Measurements from ENCODE around the gene HEPN1.

The HEPN1 gene

DNA sequence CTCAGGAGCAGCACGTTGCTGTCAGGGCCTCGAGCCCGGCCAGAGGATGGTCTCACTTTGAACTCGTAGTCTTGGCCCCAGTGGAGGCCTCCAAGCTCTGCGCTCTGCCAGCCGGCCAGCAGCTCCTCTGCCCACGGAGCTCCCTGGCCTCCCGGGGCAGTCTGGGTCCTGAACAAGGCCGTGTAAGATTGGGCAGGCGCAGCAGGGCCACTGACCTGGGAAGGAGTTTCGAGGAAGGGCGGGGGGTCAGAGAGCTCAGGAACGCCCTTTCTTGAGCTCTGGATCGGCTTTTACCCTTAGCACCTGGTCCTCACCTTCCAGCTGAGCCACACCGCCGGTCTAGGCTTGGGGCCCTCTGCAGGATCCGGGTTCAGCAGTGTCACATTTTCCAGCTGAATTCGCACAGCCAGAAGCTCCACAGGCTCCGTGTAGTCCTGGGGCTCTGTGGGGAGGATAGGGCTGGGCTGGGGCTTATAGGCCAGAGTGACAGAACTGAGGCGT, 23.5 kb upstream of the HEPN1 start:
- Histone ChIP-seq H3F3A (ENCODE audit: control insufficient read depth, insufficient read depth) (no peaks in the 10 kb centered on the region), H4K20me1 (ENCODE audit: control insufficient read depth, insufficient read depth, low read depth, low read length) (no peaks in the 10 kb centered on the region), H3K4me1 (ENCODE audit: control insufficient read depth, low read length) (no peaks in the 10 kb centered on the region), H3K79me2 (ENCODE audit: control insufficient read depth, low read length) (no peaks in the 10 kb centered on the region), H3K4me2 (ENCODE audit: low read length) (no peak overlapping the region), H3K4me3 (ENCODE audit: low read length) (no peak overlapping the region), H3K36me3 (ENCODE audit: control insufficient read depth, low read length) (no peaks in the 10 kb centered on the region), H3K27me3 (ENCODE audit: control insufficient read depth, low read length) (peaks cover 15% of the 10 kb centered on the region; the same call in 1 of the 2 replicates), H3K9me2 (replicated peaks; ENCODE audit: control insufficient read depth, low read length) (no peaks in the 10 kb centered on the region), H3K27ac (ENCODE audit: low read depth, low read length) (no peak overlapping the region), H3K9me3 (ENCODE audit: control insufficient read depth, insufficient read depth, low read length) (no peaks in the 10 kb centered on the region)
- TF ChIP-seq EZH2phosphoT487 (IDR thresholded peaks at IDR 0.05; ENCODE audit: borderline replicate concordance, low read length) (no peak), CTCF (IDR thresholded peaks at IDR 0.05; ENCODE audit: low read depth, low read length, poor library complexity, severe bottlenecking) (no peak)

GRCh38 chr11:124896071-124896750, 22.8 kb upstream of the HEPN1 start:
- peaks cover 20% of the 10 kb centered on the region for H3K27me3 ChIP-seq (ENCODE audit: control insufficient read depth, low read length)
- no peaks in the 10 kb centered on the region for H3F3A ChIP-seq (ENCODE audit: control insufficient read depth, insufficient read depth)
- no peaks in the 10 kb centered on the region for H3K4me1 ChIP-seq (ENCODE audit: control insufficient read depth, low read length)
- H3K79me2 ChIP-seq (ENCODE audit: control insufficient read depth, low read length): no peaks in the 10 kb centered on the region
- H3K9me3 ChIP-seq (ENCODE audit: control insufficient read depth, insufficient read depth, low read length): no peaks in the 10 kb centered on the region
- TF ChIP-seq EZH2phosphoT487 (IDR thresholded peaks at IDR 0.05; ENCODE audit: borderline replicate concordance, low read length): no peak
- no peak for TF ChIP-seq CTCF (IDR thresholded peaks at IDR 0.05; ENCODE audit: low read depth, low read length, poor library complexity, severe bottlenecking)
- H3K36me3 ChIP-seq (ENCODE audit: control insufficient read depth, low read length): no peaks in the 10 kb centered on the region
- H3K4me3 ChIP-seq (ENCODE audit: low read length): no peak overlapping the region
- no peaks in the 10 kb centered on the region for H3K9me2 ChIP-seq (replicated peaks; ENCODE audit: control insufficient read depth, low read length)
- H4K20me1 ChIP-seq (ENCODE audit: control insufficient read depth, insufficient read depth, low read depth, low read length): no peaks in the 10 kb centered on the region
- no peak overlapping the region for H3K27ac ChIP-seq (ENCODE audit: low read depth, low read length)
- H3K4me2 ChIP-seq (ENCODE audit: low read length): no peak overlapping the region

- Histone ChIP-seq H3K79me2 (ENCODE audit: control insufficient read depth, low read length) (no peaks in the 10 kb centered on the region), H3K27ac (ENCODE audit: low read depth, low read length) (no peak overlapping the region)
Measured at GRCh38 chr11:124896821-124897391, 22.1 kb upstream of the HEPN1 start.

More at GRCh38 chr11:124896821-124897391, 22.1 kb upstream of the HEPN1 start:
- Histone ChIP-seq H3K4me3 (ENCODE audit: low read length) (no peak overlapping the region), H4K20me1 (ENCODE audit: control insufficient read depth, insufficient read depth, low read depth, low read length) (no peaks in the 10 kb centered on the region), H3K9me2 (replicated peaks; ENCODE audit: control insufficient read depth, low read length) (no peaks in the 10 kb centered on the region), H3K36me3 (ENCODE audit: control insufficient read depth, low read length) (no peaks in the 10 kb centered on the region), H3F3A (ENCODE audit: control insufficient read depth, insufficient read depth) (no peaks in the 10 kb centered on the region), H3K9me3 (ENCODE audit: control insufficient read depth, insufficient read depth, low read length) (no peaks in the 10 kb centered on the region), H3K27me3 (ENCODE audit: control insufficient read depth, low read length) (peaks cover 27% of the 10 kb centered on the region), H3K4me1 (ENCODE audit: control insufficient read depth, low read length) (no peaks in the 10 kb centered on the region), H3K4me2 (ENCODE audit: low read length) (no peak overlapping the region)
- TF ChIP-seq EZH2phosphoT487 (IDR thresholded peaks at IDR 0.05; ENCODE audit: borderline replicate concordance, low read length) (no peak), CTCF (IDR thresholded peaks at IDR 0.05; ENCODE audit: low read depth, low read length, poor library complexity, severe bottlenecking) (no peak)

Measured in DOHH2 (cell line).